K562 (cell line): ENCODE measurements around the gene CEP72. TPM values are rescaled to one million over a fixed set of nuclear protein-coding genes. Genes with fewer than 3 reads are reported as not detected.

Experiments used
- ATAC-seq: fragments of 200-7000 bp; cut with Tn5 transposase; 3 replicates; pipeline ENCODE4 v1.9.1; 2020; ENCODE audit warnings: moderate library complexity
- BruUV-seq: library from RNA; stranded (reverse); fragments of 400-500 nt; replicated peaks from 2 replicates; lab custom pipeline; 2021; lab: Mats Ljungman, UMichigan
- CTCF ChIA-PET: fragments of 300-600 bp; formaldehyde crosslinking; extraction: SDS; loops from one replicate; lab custom pipeline; 2021; ENCODE audit warnings: low intra/inter-chr PET ratio; lab: Yijun Ruan, JAX
- POLR2A ChIA-PET: fragments of 300-600, 350-650 bp; sonication (Branson Sonifier 250); formaldehyde crosslinking; extraction: SDS; loops from one replicate; lab custom pipeline; 2021; ENCODE audit warnings: antibody characterized with exemption, inconsistent platforms; lab: Yijun Ruan, JAX
- DNase-seq, 4 experiments: peaks; one replicate each; pipeline versions ENCODE4 v3.0.0 to v3.0.0-alpha.2; 2011 to 2018; ENCODE audit warnings: low spot score in 3 of 4, mixed read lengths in 3 of 4; ENCODE audit errors: extremely low read depth in 1 of 4
- FAIRE-seq: peaks from 2 replicates; lab custom pipeline; 2011; peaks lifted over from hg19 to GRCh38; lab: Jason Lieb, UNC
- H2AFZ ChIP-seq: 2 replicates; pipeline ENCODE4 v1.6.0; 2011; ENCODE audit warnings: low read depth, low read length, control low read depth, inconsistent platforms
- H3K27ac ChIP-seq: fragments of 200-600 bp; 3 replicates; pipeline ENCODE4 v1.8.0; 2011; ENCODE audit warnings: low read depth, mild to moderate bottlenecking, control low read depth, inconsistent platforms, low read length, moderate library complexity, mixed read lengths; ENCODE audit errors: extremely low read depth
- H3K27me3 ChIP-seq, 2 experiments: fragments of 300-600 bp in 1 of 2; 2 replicates in 1 of 2; 3 replicates in 1 of 2; pipeline versions ENCODE4 v1.6.0 to v1.8.0; 2011; ENCODE audit warnings: inconsistent platforms in 2 of 2, low read length in 2 of 2, mild to moderate bottlenecking in 1 of 2, mixed read lengths in 1 of 2, moderate library complexity in 1 of 2; ENCODE audit not compliant: control insufficient read depth in 2 of 2, insufficient read depth in 2 of 2
- H3K36me3 ChIP-seq: fragments of 300-600 bp; 3 replicates; pipeline ENCODE4 v1.8.0; 2011; ENCODE audit warnings: mild to moderate bottlenecking, low read length, inconsistent platforms; ENCODE audit not compliant: control insufficient read depth, insufficient read depth
- H3K4me1 ChIP-seq, 2 experiments: fragments of 200-600 bp in 1 of 2; replicated peaks in 1 of 2; 2 replicates in 1 of 2; 3 replicates in 1 of 2; pipeline versions ENCODE4 v1.5.1 to v1.8.0; 2011; ENCODE audit warnings: inconsistent platforms in 2 of 2, low read length in 2 of 2, mild to moderate bottlenecking in 1 of 2, mixed read lengths in 1 of 2, moderate library complexity in 1 of 2; ENCODE audit not compliant: control insufficient read depth in 2 of 2, insufficient read depth in 2 of 2
- H3K4me2 ChIP-seq: 2 replicates; pipeline ENCODE4 v1.6.1; 2011; ENCODE audit warnings: low read length, control low read depth, inconsistent platforms, mixed read lengths; ENCODE audit not compliant: insufficient read depth
- H3K4me3 ChIP-seq: fragments of 200-600 bp; sonication (generic), shearing (Covaris generic); 2 replicates; pipeline ENCODE4 v1.5.1; 2016; ENCODE audit warnings: control low read depth, inconsistent platforms
- H3K79me2 ChIP-seq: fragments of 200-600 bp; 3 replicates; pipeline ENCODE4 v1.8.0; 2011; ENCODE audit warnings: low read length, inconsistent platforms; ENCODE audit not compliant: control insufficient read depth, insufficient read depth
- H3K9ac ChIP-seq, 2 experiments: 2 replicates each; pipeline versions ENCODE4 v1.6.0 to v1.6.1; 2011; ENCODE audit warnings: low read depth in 2 of 2, low read length in 2 of 2, control low read depth in 1 of 2, inconsistent platforms in 1 of 2, mild to moderate bottlenecking in 1 of 2, mixed read lengths in 1 of 2; ENCODE audit not compliant: insufficient read depth in 1 of 2
- H3K9me1 ChIP-seq: one replicate; pipeline ENCODE4 v1.6.0; 2011; ENCODE audit warnings: inconsistent platforms, mild to moderate bottlenecking, low read length, moderate library complexity; ENCODE audit not compliant: control insufficient read depth, insufficient read depth
- H3K9me3 ChIP-seq: replicated peaks from 2 replicates; pipeline ENCODE4 v1.5.1; 2011; ENCODE audit warnings: low read depth, low read length, inconsistent platforms; ENCODE audit not compliant: control insufficient read depth, insufficient read depth
- H4K20me1 ChIP-seq: replicated peaks from 2 replicates; pipeline ENCODE4 v1.6.1; 2011; ENCODE audit warnings: low read length, inconsistent platforms, mixed read lengths; ENCODE audit not compliant: control insufficient read depth, insufficient read depth
- BRF1 ChIP-seq: IDR thresholded peaks from 3 replicates; pipeline ENCODE4 v1.6.1; 2011; ENCODE audit warnings: borderline replicate concordance, mild to moderate bottlenecking; ENCODE audit not compliant: insufficient read length; ENCODE audit errors: extremely low read depth
- CTCFL ChIP-seq: IDR thresholded peaks from 2 replicates; pipeline ENCODE4 v1.6.1; 2011; ENCODE audit warnings: borderline replicate concordance, low read depth, mild to moderate bottlenecking, moderate library complexity, low read length; ENCODE audit not compliant: insufficient read depth, poor library complexity, severe bottlenecking
- POLR2G ChIP-seq: fragments of 200-400 bp; formaldehyde crosslinking; IDR thresholded peaks from 2 replicates; pipeline ENCODE4 v1.6.1; 2017; ENCODE audit warnings: low read depth, mild to moderate bottlenecking, antibody characterized with exemption, low read length, moderate library complexity
- WGBS: fragments of 100-300 bp; shearing (Covaris generic); methylation state at CpG from one replicate; pipeline ENCODE4 v1.1.6; 2016; ENCODE audit warnings: low coverage, mixed read lengths; ENCODE audit not compliant: insufficient coverage; ENCODE audit errors: missing lambda C conversion rate; 5-methylcytosine and 5-hydroxymethylcytosine counted together
- in situ Hi-C: fragments of 300-500 bp; cut with MboI; formaldehyde crosslinking; loops from 4 replicates; pipeline ENCODE4 v1.15.0; 2018; ENCODE audit warnings: inconsistent platforms, mixed read lengths
- intact Hi-C: fragments of 100-400 bp; cut with micrococcal nuclease; formaldehyde crosslinking; loops from 2 replicates; pipeline ENCODE4 v1.14.2; 2022
- polyA plus RNA-seq, 8 experiments: library from polyadenylated mRNA; depleted of rRNA in 4 of 8; stranded (reverse) in 5 of 8; unstranded in 3 of 8; fragments of >200 nt; fragmentation: Nextera tagmentation in 2 of 8; fragmentation: Illumina TruSeq in 1 of 8; extraction: Ambion mirVana in 2 of 8; extraction: Trizol in 1 of 8; gene quantifications; 2 replicates each; pipeline versions ENCODE4 v1.2.1 to v1.2.3, GENCODE V29; 2011 to 2014; ENCODE audit warnings: inconsistent platforms in 1 of 8, missing spikeins in 1 of 8
- total RNA-seq, 7 experiments: library from RNA; depleted of rRNA in 6 of 7; stranded (reverse); fragments of >200 nt in 6 of 7; fragmentation: Illumina TruSeq in 2 of 7; extraction: Trizol in 2 of 7; gene quantifications; 2 replicates each; pipeline versions ENCODE4 v1.2.1 to v1.2.3, GENCODE V29; 2011 to 2021; ENCODE audit warnings: low replicate concordance in 1 of 7

Gene CEP72
- total and polyA plus RNA-seq, 9 of the 15 experiments (the other 6 are each of a cell fraction or from before 2014, with no cell fraction given), result 0.89 to 38.1 (median 14.2) TPM

GRCh38 chr5:652773-653350 is 40.7 kb downstream of the CEP72 start:
- POLR2A ChIA-PET, result interaction anchor here (1.2 to 1.6 kb wide), 2 partner anchors 10 to 12 kb away, joined by 5 to 7 read pairs; no protein-coding TSS in a partner anchor
- intact Hi-C loops, result no loop called here
- H3K27me3 ChIP-seq, result no peaks in the 10 kb centered on the region
- H2AFZ ChIP-seq, result no peak overlapping the region
- H3K4me1 ChIP-seq, result peaks cover 4 to 8% of the 10 kb centered on the region in 2 experiments; a peak in 3 of 5 replicates
- DNase-seq (no peak), ATAC-seq (no peak)
- H3K4me2 ChIP-seq, result no peak overlapping the region
- no peak overlapping the region for H3K27ac ChIP-seq
- H3K9me1 ChIP-seq, result no peaks in the 10 kb centered on the region
- no peak overlapping the region for H3K4me3 ChIP-seq
- peak overlapping the region in 1 of 2 experiments; percentile 10; a peak in 1 of 4 replicates for H3K9ac ChIP-seq
- H4K20me1 ChIP-seq, result no peaks in the 10 kb centered on the region
- WGBS, result 94% methylated on average over 11 of the region's 11 CpGs
- in situ Hi-C loops, result no loop called here
- no peak for TF ChIP-seq CTCFL
- TF ChIP-seq BRF1, result no peak
- 0 out of 2 replicates have a peak, but pooled peaks have one; percentile 17 for TF ChIP-seq POLR2G
- TF ChIP-seq, all 486 proteins: peak for 1
- no TSS peak for BruUV-seq
- no peak for FAIRE-seq
- CTCF ChIA-PET, result no interaction called here
- Histone ChIP-seq H3K9me3 (peaks cover 14% of the 10 kb centered on the region), H3K36me3 (peaks cover 78% of the 10 kb centered on the region), H3K79me2 (no peaks in the 10 kb centered on the region; the same call in 1 of the 3 replicates)
